ENCODE results near the gene SH2D4B. TPM values are rescaled to one million over a fixed set of nuclear protein-coding genes. Genes with fewer than 3 reads are reported as not detected.

The SH2D4B gene
- total and polyA plus RNA-seq, 2 of the 13 experiments (the other 11 are each of a cell fraction or from before 2014, with no cell fraction given), result not detected

- TF ChIP-seq ZNF276 (CRISPR knock-in tag; IDR thresholded peaks at IDR 0.05; ENCODE audit: low read depth) (no peak), ERF (CRISPR knock-in tag; IDR thresholded peaks at IDR 0.05) (no peak), NFYC (CRISPR knock-in tag; IDR thresholded peaks at IDR 0.05) (no peak), ZNF329 (CRISPR knock-in tag; IDR thresholded peaks at IDR 0.05; ENCODE audit: low read depth) (no peak), STAT5B (CRISPR knock-in tag; IDR thresholded peaks at IDR 0.05) (no peak), RFXAP (CRISPR knock-in tag; IDR thresholded peaks at IDR 0.05; ENCODE audit: borderline replicate concordance) (no peak), ZNF724P (CRISPR knock-in tag; IDR thresholded peaks at IDR 0.05; ENCODE audit: borderline replicate concordance) (no peak)
Observed at GRCh38 chr10:80539421-80540031, 1.8 kb downstream of the SH2D4B start (continued).

GRCh38 chr10:80540136-80540535 lies 2.4 kb downstream of the SH2D4B start:
- CTCF ChIA-PET (ENCODE audit: low intra/inter-chr PET ratio, low total read pairs), result no interaction called here
- intact Hi-C loops (cut with micrococcal nuclease; ENCODE audit: unreplicated experiment), result no loop called here
- ATAC-seq, result no peak
- no peak for FAIRE-seq
- Histone ChIP-seq H3K4me3 (replicated peaks in 1 of 3; ENCODE audit: insufficient read depth in 1 of 3, low read depth in 2 of 3, low read length in 3 of 3) (no peak overlapping the region), H3K4me1 (ENCODE audit: insufficient read depth, low read length) (no peaks in the 10 kb centered on the region), H3K4me2 (ENCODE audit: low read depth, low read length) (no peak overlapping the region), H3K36me3 (replicated peaks in 1 of 2; ENCODE audit: control insufficient read depth in 1 of 2, insufficient read depth in 2 of 2, low read length in 2 of 2) (no peaks in the 10 kb centered on the region), H2AFZ (ENCODE audit: low read length) (no peak overlapping the region), H3K27ac (ENCODE audit: extremely low read length, insufficient read depth, low read length) (no peak overlapping the region), H3K9ac (ENCODE audit: insufficient read depth, low read depth, low read length) (no peak overlapping the region), H3K79me2 (ENCODE audit: insufficient read depth, low read length) (no peaks in the 10 kb centered on the region), H3K9me3 (ENCODE audit: low read length) (no peaks in the 10 kb centered on the region), H3K27me3 (ENCODE audit: control insufficient read depth in 1 of 2, insufficient read depth in 2 of 2, low read length in 2 of 2) (peaks cover 5 to 19% of the 10 kb centered on the region in 2 experiments; a peak in 2 of 5 replicates), H4K20me1 (ENCODE audit: insufficient read depth, low read length) (no peaks in the 10 kb centered on the region)
- WGBS (ENCODE audit: low lambda C conversion rate), result 52% methylated on average over 10 of the region's 11 CpGs
- DNase-seq (ENCODE audit: low spot score), result no peak
- in situ Hi-C loops (cut with HindIII; ENCODE audit: extremely low pct_ligation_motif_present, low pct_unique_long_range_greater_than_20kb), result no loop called here
- no TSS peak for BruUV-seq (replicated peaks)
- POLR2A ChIA-PET, result no interaction called here
- TF ChIP-seq SRY (CRISPR knock-in tag; IDR thresholded peaks at IDR 0.05) (no peak), MYPOP (CRISPR knock-in tag; IDR thresholded peaks at IDR 0.05) (no peak), USF2 (IDR thresholded peaks at IDR 0.05; ENCODE audit: low read depth, low read length) (no peak), USF2 (CRISPR knock-in tag; IDR thresholded peaks at IDR 0.05; ENCODE audit: borderline replicate concordance) (no peak), TP53 (CRISPR knock-in tag; conservative IDR thresholded peaks at IDR 0.05) (no peak), ZNF609 (CRISPR knock-in tag; IDR thresholded peaks at IDR 0.05; ENCODE audit: borderline replicate concordance) (no peak), NPAS2 (CRISPR knock-in tag; IDR thresholded peaks at IDR 0.05; ENCODE audit: borderline replicate concordance) (no peak)

Data from HepG2 (cell line).